Endodermal cell (in vitro differentiated cells): ENCODE measurements around the gene HAVCR2. TPM values are rescaled to one million over a fixed set of nuclear protein-coding genes. Genes with fewer than 3 reads are reported as not detected.

Experiments used
- DNase-seq: peaks from one replicate; pipeline ENCODE4 v3.0.0-alpha.2; 2017
- H3K27ac ChIP-seq: 2 replicates; pipeline ENCODE4 v1.5.1; 2013; ENCODE audit warnings: mild to moderate bottlenecking, low read depth, low read length, moderate library complexity
- H3K27me3 ChIP-seq: 2 replicates; pipeline ENCODE4 v1.6.1; 2013; ENCODE audit warnings: mild to moderate bottlenecking, low read length, moderate library complexity; ENCODE audit not compliant: insufficient read depth, control insufficient read depth, poor library complexity, severe bottlenecking
- H3K36me3 ChIP-seq: 2 replicates; pipeline ENCODE4 v1.7.0; 2013; ENCODE audit warnings: mild to moderate bottlenecking, low read length, moderate library complexity; ENCODE audit not compliant: control insufficient read depth, insufficient read depth
- H3K4me1 ChIP-seq: one replicate; pipeline ENCODE4 v1.7.0; 2013; ENCODE audit warnings: low read length; ENCODE audit not compliant: control insufficient read depth, insufficient read depth
- H3K4me3 ChIP-seq: 2 replicates; pipeline ENCODE4 v1.5.1; 2013; ENCODE audit warnings: mild to moderate bottlenecking, low read length, moderate library complexity
- H3K9ac ChIP-seq: 2 replicates; pipeline ENCODE4 v1.6.1; 2013; ENCODE audit warnings: mild to moderate bottlenecking, low read length, moderate library complexity; ENCODE audit not compliant: poor library complexity, severe bottlenecking; ENCODE audit errors: extremely low read depth
- H3K9me3 ChIP-seq: 2 replicates; pipeline ENCODE4 v1.6.1; 2013; ENCODE audit warnings: mild to moderate bottlenecking, low read length, moderate library complexity; ENCODE audit not compliant: control insufficient read depth
- H3K27ac Mint-ChIP-seq: 2 replicates; pipeline ENCODE4 v1.8.0; 2020; ENCODE audit warnings: mixed read lengths
- H3K27me3 Mint-ChIP-seq: 2 replicates; pipeline ENCODE4 v1.8.0; 2021; ENCODE audit warnings: mild to moderate bottlenecking, mixed read lengths; ENCODE audit not compliant: insufficient read depth
- H3K36me3 Mint-ChIP-seq: 2 replicates; pipeline ENCODE4 v1.8.0; 2020; ENCODE audit warnings: low read depth, mixed read lengths
- H3K4me1 Mint-ChIP-seq: 2 replicates; pipeline ENCODE4 v1.8.0; 2020; ENCODE audit warnings: mixed read lengths
- H3K4me3 Mint-ChIP-seq: 2 replicates; pipeline ENCODE4 v1.8.0; 2020; ENCODE audit warnings: mild to moderate bottlenecking, moderate library complexity, mixed read lengths
- H3K9me3 Mint-ChIP-seq: 2 replicates; pipeline ENCODE4 v1.8.0; 2020; ENCODE audit warnings: mild to moderate bottlenecking, mixed read lengths
- CTCF ChIP-seq: fragments of 200-600 bp; sonication (generic); conservative IDR thresholded peaks from 2 replicates; pipeline ENCODE4 v1.5.0; 2021; ENCODE audit warnings: antibody characterized with exemption, mild to moderate bottlenecking
- WGBS, 2 experiments: methylation state at CpG; one replicate each; pipeline versions ENCODE4 v1.1.5 to v1.1.7; 2013; ENCODE audit warnings: missing lambda C conversion rate in 2 of 2, mixed read lengths in 1 of 2; ENCODE audit not compliant: insufficient coverage in 1 of 2, insufficient read length in 1 of 2; 5-methylcytosine and 5-hydroxymethylcytosine counted together
- total RNA-seq, 2 donors: library from RNA; stranded (reverse); fragmentation: NEBNext Ultra II Directional in 1 of 2; extraction: Animal tissue kit (Norgen Biotek cat#: 25700) in 1 of 2; gene quantifications; 2 replicates in 1 of 2; 3 replicates in 1 of 2; pipeline ENCODE4 v1.2.1, GENCODE V29; 2021

HAVCR2 gene
- total RNA-seq, 2 donors from 2014 or later, result 0.33 to 0.35 TPM

DNA sequence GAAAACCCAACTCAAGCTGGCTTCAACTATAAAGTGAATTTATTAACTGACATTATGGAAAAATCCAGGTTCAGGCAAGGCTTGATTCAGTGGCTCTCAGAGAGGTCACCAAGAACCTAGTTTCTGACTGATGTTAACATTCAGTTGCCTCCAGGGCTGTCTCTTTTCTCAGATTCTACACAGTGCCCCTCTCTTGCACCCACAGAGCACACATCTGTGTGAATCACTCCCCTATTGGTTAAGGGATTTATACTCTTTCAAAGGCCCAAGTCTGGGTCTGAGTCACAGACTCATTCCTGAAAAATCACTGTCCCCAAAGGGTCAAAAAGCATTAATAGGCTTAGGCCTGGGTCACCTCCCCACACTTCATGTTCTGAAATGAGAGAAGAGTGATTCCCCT, 6.2 kb upstream of the HAVCR2 start:
- TF ChIP-seq CTCF, result no peak
- H3K27me3 Mint-ChIP-seq, result no peaks in the 10 kb centered on the region
- no peaks in the 10 kb centered on the region for H3K27me3 ChIP-seq
- no peaks in the 10 kb centered on the region for H3K4me1 ChIP-seq
- H3K27ac ChIP-seq, result no peak overlapping the region
- H3K9me3 Mint-ChIP-seq, result no peaks in the 10 kb centered on the region
- H3K36me3 Mint-ChIP-seq, result no peaks in the 10 kb centered on the region
- H3K9me3 ChIP-seq, result no peaks in the 10 kb centered on the region
- no peak overlapping the region for H3K4me3 ChIP-seq
- DNase-seq, result no peak
- H3K27ac Mint-ChIP-seq, result no peak overlapping the region
- peaks cover 2% of the 10 kb centered on the region for H3K4me1 Mint-ChIP-seq
- H3K36me3 ChIP-seq, result no peaks in the 10 kb centered on the region
- H3K4me3 Mint-ChIP-seq, result no peak overlapping the region
- H3K9ac ChIP-seq, result no peak overlapping the region

DNA sequence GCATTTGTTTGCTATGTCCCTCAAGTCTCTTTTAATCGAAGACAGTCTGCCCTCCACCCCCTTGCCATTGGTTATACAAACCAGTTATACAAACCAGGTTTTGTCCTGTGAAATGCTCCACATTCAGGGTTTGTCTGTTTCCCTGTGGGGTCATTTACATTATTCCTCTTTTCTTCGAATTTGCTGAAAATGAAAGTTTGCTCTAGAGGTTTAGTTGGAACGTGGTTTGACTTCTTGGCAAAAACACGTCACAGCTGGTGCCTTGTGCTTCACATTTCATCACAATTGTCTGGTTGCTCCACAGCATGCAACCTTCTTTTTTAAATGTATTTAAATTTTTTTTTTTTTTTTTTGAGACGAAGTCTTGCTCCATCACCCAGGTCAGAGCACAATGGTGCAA, 4.2 kb upstream of the HAVCR2 start:
- no peak for TF ChIP-seq CTCF
- Histone ChIP-seq H3K4me1 (no peaks in the 10 kb centered on the region), H3K4me3 (no peak overlapping the region), H3K36me3 (no peaks in the 10 kb centered on the region), H3K27ac (no peak overlapping the region), H3K9ac (no peak overlapping the region), H3K27me3 (no peaks in the 10 kb centered on the region), H3K9me3 (no peaks in the 10 kb centered on the region)
- no peak overlapping the region for H3K27ac Mint-ChIP-seq
- no peaks in the 10 kb centered on the region for H3K27me3 Mint-ChIP-seq
- DNase-seq, result no peak
- 95 to 100% methylated on average over 1 to 5 of the region's 5 CpGs for WGBS, 2 experiments
- H3K9me3 Mint-ChIP-seq, result no peaks in the 10 kb centered on the region
- no peaks in the 10 kb centered on the region for H3K4me1 Mint-ChIP-seq
- H3K4me3 Mint-ChIP-seq, result no peak overlapping the region
- no peaks in the 10 kb centered on the region for H3K36me3 Mint-ChIP-seq

DNA sequence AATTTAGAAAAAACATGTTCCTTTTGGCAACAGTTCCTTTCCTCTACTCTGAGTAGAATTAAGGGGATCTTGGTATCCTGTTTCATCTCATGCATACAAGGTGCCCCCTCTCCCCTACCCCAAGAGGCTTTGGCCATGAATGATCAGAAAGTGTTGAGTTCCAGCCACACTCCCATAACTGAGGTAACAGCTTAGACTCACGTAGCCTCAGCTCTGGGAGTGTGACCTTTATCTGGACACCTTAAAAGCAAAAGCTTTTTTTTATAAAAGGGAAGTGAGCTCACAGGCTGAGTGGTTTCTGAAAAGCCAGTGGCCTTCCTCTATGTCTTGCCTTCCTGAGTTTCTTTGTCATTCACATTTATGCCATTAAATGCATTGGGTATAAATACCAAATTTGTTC, 900 bp upstream of the HAVCR2 start:
- H3K27ac Mint-ChIP-seq, result no peak overlapping the region
- H3K27me3 ChIP-seq, result no peaks in the 10 kb centered on the region
- H3K9me3 Mint-ChIP-seq, result no peaks in the 10 kb centered on the region
- 95% methylated on average over 1 of the region's 1 CpG; no CpG with 5 or more reads in 1 of the 2 experiments for WGBS, 2 experiments
- no peak for TF ChIP-seq CTCF
- no peaks in the 10 kb centered on the region for H3K36me3 ChIP-seq
- no peak overlapping the region for H3K4me3 Mint-ChIP-seq
- no peaks in the 10 kb centered on the region for H3K9me3 ChIP-seq
- no peak overlapping the region for H3K27ac ChIP-seq
- H3K36me3 Mint-ChIP-seq, result no peaks in the 10 kb centered on the region
- no peaks in the 10 kb centered on the region for H3K4me1 ChIP-seq
- H3K4me3 ChIP-seq, result no peak overlapping the region
- no peaks in the 10 kb centered on the region for H3K4me1 Mint-ChIP-seq
- no peak for DNase-seq
- H3K27me3 Mint-ChIP-seq, result no peaks in the 10 kb centered on the region
- no peak overlapping the region for H3K9ac ChIP-seq
